ENCODE data around the gene ENTPD1. TPM values are rescaled to one million over a fixed set of nuclear protein-coding genes. Genes with fewer than 3 reads are reported as not detected.

ENTPD1 gene
- total RNA-seq, 4 donors from 2014 or later, result 7.2 to 19.3 (median 13.4) TPM

GRCh38 chr10:95790982-95791381 lies 35.0 kb downstream of the ENTPD1 start:
- Histone ChIP-seq H3K27me3 (no peaks in the 10 kb centered on the region), H3K4me1 (peaks cover 16 to 41% of the 10 kb centered on the region in 2 donors), H3K4me3 (replicated peaks in 1 of 3) (no peak overlapping the region), H3K9me3 (no peaks in the 10 kb centered on the region), H3K27ac (no peak overlapping the region), H3K36me3 (no peaks in the 10 kb centered on the region)
- 60 to 94% methylated on average over 3 of the region's 3 CpGs for WGBS, 2 donors
- no peak for DNase-seq
- intact Hi-C loops (cut with DNase I), result no loop called here
- TF ChIP-seq, protein P1, sequence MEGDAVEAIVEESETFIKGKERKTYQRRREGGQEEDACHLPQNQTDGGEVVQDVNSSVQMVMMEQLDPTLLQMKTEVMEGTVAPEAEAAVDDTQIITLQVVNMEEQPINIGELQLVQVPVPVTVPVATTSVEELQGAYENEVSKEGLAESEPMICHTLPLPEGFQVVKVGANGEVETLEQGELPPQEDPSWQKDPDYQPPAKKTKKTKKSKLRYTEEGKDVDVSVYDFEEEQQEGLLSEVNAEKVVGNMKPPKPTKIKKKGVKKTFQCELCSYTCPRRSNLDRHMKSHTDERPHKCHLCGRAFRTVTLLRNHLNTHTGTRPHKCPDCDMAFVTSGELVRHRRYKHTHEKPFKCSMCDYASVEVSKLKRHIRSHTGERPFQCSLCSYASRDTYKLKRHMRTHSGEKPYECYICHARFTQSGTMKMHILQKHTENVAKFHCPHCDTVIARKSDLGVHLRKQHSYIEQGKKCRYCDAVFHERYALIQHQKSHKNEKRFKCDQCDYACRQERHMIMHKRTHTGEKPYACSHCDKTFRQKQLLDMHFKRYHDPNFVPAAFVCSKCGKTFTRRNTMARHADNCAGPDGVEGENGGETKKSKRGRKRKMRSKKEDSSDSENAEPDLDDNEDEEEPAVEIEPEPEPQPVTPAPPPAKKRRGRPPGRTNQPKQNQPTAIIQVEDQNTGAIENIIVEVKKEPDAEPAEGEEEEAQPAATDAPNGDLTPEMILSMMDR (IDR thresholded peaks at IDR 0.05), result no peak
- TF ChIP-seq POLR2A (IDR thresholded peaks at IDR 0.05), result no peak

DNA sequence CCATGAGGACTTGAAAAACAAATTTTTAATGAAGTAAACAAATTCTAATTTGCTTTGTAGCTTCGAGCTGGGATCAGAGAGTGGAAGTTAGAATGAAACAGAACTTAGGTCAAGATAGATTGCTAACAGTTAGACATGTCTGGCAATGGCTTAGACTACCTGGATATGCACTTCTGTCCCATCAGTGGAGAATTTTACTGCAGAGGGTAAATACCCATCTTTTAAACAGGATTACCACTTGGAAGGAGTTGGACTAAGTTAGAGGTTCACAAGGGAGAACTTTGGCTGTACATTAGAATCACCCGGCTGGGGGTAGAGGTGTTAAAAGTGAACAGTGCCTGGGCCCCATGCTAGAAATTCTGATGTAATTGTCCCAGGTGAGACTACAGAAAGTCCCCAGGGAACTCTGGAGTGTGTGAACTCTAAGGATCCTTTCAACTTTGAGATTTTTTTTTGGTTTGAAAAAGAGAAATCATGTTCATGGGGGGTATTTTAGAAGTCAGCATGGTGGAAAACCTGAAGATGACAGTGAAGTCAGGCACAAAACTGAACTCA lies 35.5 kb downstream of the ENTPD1 start:
- no peaks in the 10 kb centered on the region for H3K9me3 ChIP-seq
- no peak for DNase-seq
- H3K36me3 ChIP-seq, result no peaks in the 10 kb centered on the region
- TF ChIP-seq POLR2A (IDR thresholded peaks at IDR 0.05), result no peak
- TF ChIP-seq, protein P1 (IDR thresholded peaks at IDR 0.05), result no peak
- H3K4me1 ChIP-seq, result peaks cover 16 to 41% of the 10 kb centered on the region in 2 donors
- peak overlapping the region in 2 of 3 donors; percentile 14 to 74 for H3K27ac ChIP-seq
- H3K27me3 ChIP-seq, result no peaks in the 10 kb centered on the region
- no peak overlapping the region for H3K4me3 ChIP-seq (replicated peaks in 1 of 3)
- intact Hi-C loops (cut with DNase I), result no loop called here
- 85 to 90% methylated on average over 2 of the region's 2 CpGs for WGBS, 2 donors

GRCh38 chr10:95792211-95792780 lies 36.3 kb downstream of the ENTPD1 start:
- Histone ChIP-seq H3K27me3 (no peaks in the 10 kb centered on the region), H3K4me1 (peaks cover 16 to 41% of the 10 kb centered on the region in 2 donors), H3K36me3 (no peaks in the 10 kb centered on the region), H3K27ac (peak overlapping the region; percentile 14 to 74 (median 71)), H3K9me3 (no peaks in the 10 kb centered on the region), H3K4me3 (replicated peaks in 1 of 3) (no peak overlapping the region)
- WGBS, 2 donors, result 88 to 93% methylated on average over 2 of the region's 2 CpGs
- intact Hi-C loops (cut with DNase I), result no loop called here
- DNase-seq, result no peak
- TF ChIP-seq, protein P1 (IDR thresholded peaks at IDR 0.05), result no peak
- TF ChIP-seq POLR2A (IDR thresholded peaks at IDR 0.05), result no peak

GRCh38 chr10:95792874-95793285 lies 36.9 kb downstream of the ENTPD1 start:
- peak in 1 of 2 donors; percentile 13 for DNase-seq
- Histone ChIP-seq H3K36me3 (no peaks in the 10 kb centered on the region), H3K4me1 (peaks cover 16 to 41% of the 10 kb centered on the region in 2 donors), H3K27me3 (no peaks in the 10 kb centered on the region), H3K4me3 (replicated peaks in 1 of 3) (no peak overlapping the region), H3K27ac (peak overlapping the region; percentile 71 to 74 (median 71)), H3K9me3 (no peaks in the 10 kb centered on the region)
- WGBS, 2 donors, result 48 to 66% methylated on average over 4 of the region's 4 CpGs
- intact Hi-C loops (cut with DNase I), result no loop called here
- TF ChIP-seq, protein P1 (IDR thresholded peaks at IDR 0.05), result no peak
- no peak for TF ChIP-seq POLR2A (IDR thresholded peaks at IDR 0.05)

- TF ChIP-seq, protein P1 (IDR thresholded peaks at IDR 0.05), result no peak
- no peak for TF ChIP-seq POLR2A (IDR thresholded peaks at IDR 0.05)
- 83 to 86% methylated on average over 2 of the region's 2 CpGs for WGBS, 2 donors
- intact Hi-C loops (cut with DNase I), result no loop called here
Measured at GRCh38 chr10:95793401-95794045, 37.6 kb downstream of the ENTPD1 start.

More at GRCh38 chr10:95793401-95794045, 37.6 kb downstream of the ENTPD1 start:
- no peak for DNase-seq
- peak overlapping the region; percentile 71 to 74 (median 71) for H3K27ac ChIP-seq
- no peak overlapping the region for H3K4me3 ChIP-seq (replicated peaks in 1 of 3)
- H3K9me3 ChIP-seq, result no peaks in the 10 kb centered on the region
- H3K27me3 ChIP-seq, result no peaks in the 10 kb centered on the region
- H3K36me3 ChIP-seq, result no peaks in the 10 kb centered on the region
- peaks cover 16 to 47% of the 10 kb centered on the region in 2 donors for H3K4me1 ChIP-seq

Measured in thyroid gland (tissue), 4 donors.